HuH-7 (cell line): ENCODE data around the gene IL22RA1.
A peak's percentile ranks its signal among the peaks of the same experiment; 100 is the strongest.

Source experiments
- DNase-seq: peaks from one replicate; pipeline ENCODE4 v3.0.0; 2011; ENCODE audit warnings: low spot score

IL22RA1 gene

DNA sequence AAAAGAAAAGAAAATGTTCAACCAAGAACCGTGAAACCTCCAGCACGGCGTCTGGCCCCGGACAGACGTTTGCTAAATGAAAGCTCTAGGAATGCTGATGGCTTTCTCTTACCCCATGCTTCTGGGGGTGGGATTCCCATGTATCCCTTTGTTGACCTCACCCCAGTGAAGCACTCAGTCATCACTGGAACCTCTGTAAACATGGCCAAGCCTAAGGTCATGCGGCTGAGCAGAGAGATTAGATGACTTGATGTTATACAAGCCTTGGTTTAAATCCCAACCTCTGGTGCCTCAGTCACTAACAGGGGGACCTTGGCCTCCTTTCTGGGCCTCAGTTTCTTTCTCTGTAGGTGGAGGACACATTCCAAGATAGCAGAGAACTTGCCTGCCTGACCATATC is 28.2 kb downstream of the IL22RA1 start:
- no peak for DNase-seq

DNA sequence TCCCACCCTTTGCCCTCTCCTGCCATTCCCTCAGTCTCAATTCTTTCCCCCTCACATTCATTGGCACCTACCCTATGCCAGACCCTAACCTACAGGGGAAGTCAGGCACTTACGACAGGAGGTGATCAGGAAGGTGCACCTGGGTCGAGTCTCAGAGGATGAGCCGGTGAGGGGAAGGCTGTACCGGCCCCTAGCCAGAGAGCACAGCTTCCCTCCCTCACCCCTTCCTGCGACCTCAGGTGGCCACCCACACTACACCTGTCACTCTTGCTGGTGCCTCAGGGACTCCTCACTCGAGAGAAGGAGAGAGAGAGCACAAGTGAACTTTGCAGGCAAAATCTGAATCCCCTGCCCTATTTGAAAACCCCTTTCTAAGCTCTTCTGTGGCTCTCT is 29.3 kb downstream of the IL22RA1 start:
- DNase-seq = no peak

DNA sequence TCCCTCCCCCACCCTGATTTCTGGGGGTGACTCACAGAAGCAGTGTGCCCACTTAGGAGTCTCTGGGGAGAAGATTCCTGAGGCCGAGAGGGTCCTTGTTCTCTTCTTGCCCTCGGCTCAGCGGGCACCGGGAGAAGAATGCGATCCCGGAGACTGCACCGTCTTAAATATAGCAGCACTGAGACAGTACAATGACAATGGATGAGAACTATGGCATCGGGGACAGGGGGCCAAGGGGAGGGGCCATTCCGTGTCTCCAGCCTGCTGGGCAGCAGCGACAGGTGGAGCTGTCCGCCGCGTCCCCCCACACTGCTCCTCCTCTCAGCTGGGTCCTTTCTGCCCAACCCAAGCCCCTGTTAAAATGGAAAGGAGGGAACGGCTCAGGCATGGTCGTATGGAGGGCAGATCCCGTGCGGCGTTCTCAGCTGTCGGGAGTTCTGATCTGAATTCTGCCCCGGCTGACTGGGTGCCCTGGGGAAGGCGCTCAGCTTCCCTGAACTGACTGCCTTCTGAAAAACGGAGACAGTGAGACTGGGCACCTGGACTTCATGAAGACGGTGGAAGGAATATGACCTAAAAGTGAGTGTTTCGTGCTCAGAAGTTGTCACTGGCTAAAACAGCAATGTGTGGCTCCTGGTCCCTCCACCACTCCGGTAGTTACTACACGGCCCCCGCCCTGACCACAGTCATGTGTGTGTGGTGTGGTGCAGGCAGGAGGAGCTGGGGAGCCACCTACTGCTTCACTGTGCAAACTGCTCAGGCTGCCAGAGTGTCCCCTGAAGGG is 30.8 kb downstream of the IL22RA1 start, which contains the start of gene MYOM3:
TSS of gene MYOM3 (minus strand) at position 140 of the 784 bp plus-strand sequence. CDS start 3,499 bp downstream, outside the sequence.
- DNase-seq = peak; percentile 75

DNA sequence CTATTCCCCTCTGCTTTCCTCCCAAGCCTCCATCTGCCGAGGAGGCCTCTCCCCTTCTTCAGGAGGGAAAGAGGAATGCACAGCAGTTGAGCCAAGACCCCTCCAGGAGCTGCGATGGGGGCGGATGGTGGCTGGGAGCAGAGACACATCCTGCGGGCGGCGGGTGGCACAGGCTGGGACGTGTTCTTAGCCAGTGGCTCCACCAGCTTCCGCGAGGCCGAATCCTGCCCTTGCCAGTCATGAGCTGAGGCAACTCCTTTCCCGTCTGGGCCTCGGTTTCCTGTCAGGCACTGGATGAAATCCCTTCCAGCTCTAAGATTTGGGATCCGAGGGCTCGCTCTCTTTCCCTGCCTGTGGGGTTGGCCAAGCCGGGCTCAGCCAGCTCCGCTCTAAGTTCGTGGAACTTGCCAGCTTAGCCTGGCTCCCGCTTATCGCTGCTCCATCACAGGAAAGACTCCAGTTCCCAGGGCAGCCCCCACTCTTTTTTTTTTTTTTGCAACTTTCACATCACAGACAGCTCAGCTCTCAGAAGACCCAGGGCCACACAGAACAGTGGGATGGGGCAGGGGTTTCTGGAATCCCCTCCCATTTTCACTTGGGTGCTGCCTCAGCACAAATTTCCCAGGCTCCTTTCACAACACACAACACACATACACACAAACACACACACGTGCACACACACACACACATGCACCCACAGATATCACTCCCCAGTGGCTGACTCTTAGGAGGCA is 31.5 kb downstream of the IL22RA1 start:
- DNase-seq = no peak

DNA sequence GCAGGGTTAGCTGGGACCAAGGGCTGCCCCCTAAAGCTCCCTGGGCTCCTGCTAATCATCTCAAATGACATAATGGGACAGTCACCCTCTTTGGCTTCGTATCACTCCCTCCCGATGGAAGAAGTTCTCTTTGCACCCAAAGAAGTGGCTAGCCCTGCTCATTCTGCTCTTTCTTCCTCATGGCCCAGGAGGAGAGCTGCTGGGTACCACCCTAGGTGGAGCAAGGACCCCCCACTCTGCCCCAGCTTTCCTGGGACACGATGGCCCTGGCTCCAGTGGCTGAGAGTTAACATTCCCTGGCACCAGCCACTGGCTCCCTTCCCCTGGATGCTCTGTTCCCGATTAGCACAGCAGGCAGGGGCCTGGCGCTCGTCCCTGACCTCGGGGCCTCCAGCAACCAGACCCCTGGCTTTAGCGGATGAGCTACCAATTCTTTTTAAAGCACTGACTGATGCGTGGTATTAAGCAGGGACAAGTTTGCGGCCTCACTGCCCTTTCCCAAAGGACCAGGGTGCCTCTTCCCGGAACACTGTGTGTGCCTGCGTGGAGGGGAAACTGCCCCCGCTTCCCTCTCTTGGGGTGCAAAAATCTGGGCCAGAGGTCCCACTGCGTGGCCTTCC is 32.2 kb downstream of the IL22RA1 start:
- DNase-seq = no peak

DNA sequence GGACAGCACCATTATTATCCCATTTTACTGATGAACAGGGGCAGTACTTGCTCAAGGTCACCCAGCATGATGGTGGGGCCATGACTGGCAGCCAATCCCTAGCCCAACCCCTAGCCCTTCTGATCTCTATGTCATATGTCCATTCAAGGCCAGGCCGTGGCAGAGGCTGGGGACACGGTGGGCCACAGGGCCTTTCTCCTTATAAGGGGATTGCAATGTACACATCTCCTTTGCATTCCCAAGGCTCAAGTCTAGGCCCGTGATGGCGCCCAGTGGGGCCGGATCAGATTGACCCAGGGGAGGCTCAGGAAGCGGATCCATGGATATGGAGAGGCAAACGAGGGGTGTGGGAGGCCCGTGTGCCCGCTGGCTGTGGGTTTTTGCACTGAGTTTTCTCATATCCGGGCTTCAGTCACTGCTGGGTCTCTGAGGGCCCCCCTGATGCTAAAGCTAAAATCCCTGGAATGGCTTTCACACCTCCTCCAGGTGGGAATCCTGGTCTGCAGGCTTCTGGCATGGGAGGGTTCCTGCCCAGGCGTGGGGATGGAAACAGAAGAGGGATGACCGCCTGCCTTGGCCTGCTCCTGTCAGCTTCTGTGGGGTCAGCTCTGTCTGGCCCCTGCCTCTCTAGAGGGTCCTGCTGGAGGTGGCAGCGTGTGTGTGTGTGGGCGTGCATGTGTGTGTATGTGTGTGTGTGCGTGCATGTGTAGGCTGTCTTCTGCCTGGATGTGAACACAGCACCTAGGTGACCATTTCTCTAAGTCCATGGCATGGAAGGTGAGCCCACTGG is 33.1 kb downstream of the IL22RA1 start:
- no peak for DNase-seq

DNA sequence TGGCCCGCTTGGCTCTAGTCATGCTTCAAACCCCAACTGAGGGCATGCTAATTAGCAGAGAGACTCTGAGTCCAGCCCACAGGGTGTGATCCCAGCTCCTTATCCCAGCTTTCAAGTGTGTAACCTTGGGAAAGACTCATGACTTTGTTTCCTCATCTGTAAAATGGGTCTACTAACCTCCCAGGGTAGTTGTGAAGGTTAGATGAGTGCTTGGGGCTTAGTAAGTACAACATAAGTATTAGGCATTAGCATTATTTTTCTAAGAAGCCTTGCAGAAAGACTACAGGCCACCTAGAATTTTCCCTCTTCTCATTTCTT is 33.8 kb downstream of the IL22RA1 start:
- no peak for DNase-seq

DNA sequence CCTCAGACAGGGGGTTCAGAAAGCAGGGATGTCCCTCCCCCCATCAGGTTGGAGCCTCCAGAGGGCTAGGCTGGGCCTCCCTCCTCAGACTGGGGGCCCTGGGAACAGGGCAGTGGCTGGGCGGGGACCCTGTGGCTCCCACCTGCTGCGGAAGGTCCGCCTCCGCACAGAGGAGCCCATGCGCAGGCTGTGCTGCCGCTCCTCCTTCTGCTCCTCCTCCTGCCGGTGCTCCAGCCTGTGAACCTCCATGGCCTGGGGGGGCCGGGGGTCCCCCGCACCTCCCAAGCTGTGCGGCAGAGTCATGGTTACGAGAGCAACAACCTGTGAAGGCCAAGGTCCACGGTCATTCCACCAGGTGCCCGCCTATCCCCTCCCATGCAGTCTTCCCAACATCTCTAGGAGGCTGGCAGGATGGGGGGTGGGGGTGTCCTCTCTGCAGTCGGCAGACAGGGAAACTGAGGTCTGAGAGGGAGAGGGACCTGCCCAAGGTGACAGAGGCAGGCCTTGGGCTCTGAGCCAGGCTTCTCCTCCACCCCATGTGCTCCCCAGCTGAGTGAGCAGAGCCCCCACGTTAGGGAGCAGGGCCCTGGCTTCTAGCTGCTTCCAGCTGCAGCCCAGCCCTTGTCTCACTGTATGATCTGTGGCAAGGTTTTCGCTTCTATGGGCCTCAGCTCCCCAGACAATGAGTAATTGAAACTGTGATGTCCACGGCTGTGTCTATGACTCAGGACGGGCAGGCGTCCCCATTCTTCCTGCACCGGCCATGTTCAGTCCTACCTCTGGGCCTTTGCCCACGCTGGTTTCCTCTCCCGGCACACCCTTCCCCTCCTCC is 34.4 kb downstream of the IL22RA1 start:
- DNase-seq = no peak

DNA sequence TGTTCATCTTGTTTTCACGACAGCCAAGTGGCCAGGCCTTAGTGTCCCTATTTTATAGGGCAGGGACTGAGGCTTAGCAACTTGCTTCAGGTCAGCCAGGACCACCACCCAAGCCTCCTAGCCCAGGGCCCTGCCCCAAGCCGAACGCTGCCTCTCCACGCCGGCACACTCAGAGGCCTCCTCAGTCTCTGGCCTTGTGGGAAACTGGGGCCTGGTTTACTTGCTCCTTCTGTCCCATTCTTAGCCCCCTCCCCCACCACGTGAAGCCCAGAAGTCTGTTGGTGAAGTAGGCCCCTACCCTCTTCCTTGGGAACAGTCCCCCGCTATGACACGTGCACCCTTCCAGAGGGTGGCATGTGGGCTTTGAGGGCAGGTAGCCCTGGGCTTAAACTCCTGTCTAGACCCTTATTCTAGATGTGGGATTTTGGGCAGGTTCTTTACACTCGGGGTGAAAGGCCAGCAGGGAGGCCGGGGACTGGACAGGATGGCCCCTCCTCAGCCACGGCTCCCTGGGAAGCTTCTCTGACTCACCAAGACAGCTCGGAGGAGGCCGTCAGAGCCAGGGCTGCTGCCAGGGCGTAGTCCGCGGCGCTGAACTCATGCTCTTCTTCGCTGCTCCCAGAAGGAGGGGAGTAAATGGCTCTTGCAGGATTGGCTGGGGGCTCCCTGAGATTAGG is 35.3 kb downstream of the IL22RA1 start:
- DNase-seq = no peak

DNA sequence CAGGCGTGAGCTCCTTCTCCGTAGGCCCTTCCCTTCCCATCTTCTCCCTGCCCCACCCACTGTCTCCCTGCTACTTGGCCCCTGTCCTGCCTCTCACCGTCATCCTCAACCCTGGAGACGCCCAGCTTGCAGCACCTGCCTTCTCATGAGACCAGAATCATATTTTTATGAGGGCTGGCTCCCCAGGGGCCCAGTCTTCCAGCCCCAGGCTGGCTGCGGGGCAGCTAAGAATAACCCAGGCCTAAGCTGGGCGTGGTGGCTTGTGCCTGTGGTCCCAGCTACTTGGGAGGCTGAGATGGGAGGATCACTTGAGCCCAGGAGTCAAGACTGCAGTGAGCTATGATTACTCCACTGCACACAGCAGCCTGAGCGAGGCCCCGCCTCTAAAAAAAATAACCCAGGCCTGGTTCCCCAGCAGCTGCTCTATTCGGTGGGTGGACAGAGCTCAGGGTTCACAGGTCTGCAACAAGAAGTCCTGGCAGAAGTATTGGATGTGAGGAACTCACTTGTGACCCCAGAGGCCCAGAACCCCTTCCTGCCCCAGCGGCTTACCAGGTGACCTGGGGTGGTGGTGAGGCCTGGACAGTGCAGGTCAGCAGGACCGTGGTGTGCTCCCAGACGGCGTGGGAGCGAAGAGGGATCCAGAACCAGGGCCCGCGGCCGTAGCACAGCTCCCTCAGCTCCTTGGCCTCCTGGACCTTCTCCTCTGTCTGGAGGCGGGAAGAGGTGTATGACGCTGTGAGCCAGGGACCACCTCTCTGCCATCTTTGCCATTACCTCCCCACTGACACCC is 37.4 kb downstream of the IL22RA1 start:
- no peak for DNase-seq

DNA sequence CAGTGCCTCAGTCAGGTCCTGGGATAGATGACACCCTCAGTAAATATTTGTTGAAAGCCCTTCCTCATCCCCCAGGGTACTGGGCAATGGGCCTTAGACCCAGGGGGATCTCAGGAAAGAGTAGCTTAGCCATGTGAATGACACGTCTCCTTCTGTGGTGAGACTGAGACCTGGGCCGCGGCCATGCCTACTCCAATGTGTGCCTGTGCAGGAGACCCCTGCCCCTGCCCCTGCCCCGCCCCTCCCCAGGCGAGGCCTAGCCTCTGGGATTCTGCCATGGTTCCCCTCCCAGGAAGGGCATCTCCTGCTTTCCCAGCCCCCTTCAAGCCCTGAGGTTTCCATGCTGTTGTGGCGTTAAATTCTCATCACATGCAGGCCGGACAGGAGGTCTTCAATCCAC is 38.1 kb downstream of the IL22RA1 start:
- DNase-seq = no peak

DNA sequence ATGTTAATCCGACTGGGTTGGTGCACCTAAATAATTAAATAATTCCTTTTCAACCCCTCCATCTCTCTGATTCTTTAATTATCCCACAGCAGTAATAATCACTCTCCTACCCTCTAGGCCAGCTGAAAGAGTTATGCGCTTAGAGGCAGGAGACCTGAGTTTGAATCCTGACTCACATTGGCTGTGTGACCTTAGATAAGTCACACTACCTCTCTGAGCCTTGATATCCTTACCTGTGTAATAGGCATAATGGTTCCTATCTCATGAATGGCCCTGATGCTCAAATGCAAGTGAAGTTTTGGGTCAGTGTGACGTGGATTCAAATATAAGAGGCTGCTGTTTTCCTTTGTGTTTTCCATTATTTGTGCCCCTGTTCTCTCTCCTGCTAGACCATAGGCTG is 39.1 kb downstream of the IL22RA1 start:
- DNase-seq = no peak

DNA sequence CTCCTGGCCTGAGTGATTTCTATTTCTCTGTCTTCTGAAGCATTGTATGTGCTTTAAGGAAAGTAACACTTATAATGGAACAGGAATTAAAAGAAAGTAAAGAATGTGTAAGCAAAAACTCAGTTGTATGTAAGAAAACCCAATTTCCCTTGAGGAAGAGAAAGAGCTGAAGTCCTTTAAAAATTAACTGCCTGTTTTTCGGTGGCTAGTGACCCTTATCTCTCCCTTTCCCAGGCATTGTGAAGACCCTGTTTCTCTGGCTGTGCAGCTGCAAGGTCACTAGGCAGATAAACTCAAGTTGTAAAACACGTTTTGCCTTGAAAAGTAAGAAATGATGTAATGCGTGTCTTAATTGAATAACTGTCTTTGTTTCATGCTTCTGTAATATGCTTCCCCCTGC is 39.5 kb downstream of the IL22RA1 start:
- no peak for DNase-seq

DNA sequence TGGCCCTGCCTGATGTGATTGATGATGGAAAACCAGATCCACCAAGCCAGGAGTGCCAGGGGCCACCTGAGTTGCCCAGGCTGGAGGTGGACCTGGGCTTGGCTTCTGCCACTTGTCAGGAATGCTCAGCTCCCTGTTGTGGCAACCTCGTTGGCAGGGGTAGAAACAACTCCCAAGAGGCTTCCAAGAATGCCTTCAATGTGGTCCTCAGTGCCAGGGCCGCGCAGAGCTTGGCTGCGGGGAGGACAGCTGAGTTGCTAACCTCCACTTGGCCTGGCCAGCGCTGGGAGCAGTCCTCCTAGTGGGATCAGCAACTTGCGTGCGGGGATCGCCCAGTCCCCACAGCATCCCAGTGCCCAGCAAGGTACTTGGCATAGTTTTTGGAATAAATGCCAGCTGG is 40.0 kb downstream of the IL22RA1 start:
- no peak for DNase-seq

DNA sequence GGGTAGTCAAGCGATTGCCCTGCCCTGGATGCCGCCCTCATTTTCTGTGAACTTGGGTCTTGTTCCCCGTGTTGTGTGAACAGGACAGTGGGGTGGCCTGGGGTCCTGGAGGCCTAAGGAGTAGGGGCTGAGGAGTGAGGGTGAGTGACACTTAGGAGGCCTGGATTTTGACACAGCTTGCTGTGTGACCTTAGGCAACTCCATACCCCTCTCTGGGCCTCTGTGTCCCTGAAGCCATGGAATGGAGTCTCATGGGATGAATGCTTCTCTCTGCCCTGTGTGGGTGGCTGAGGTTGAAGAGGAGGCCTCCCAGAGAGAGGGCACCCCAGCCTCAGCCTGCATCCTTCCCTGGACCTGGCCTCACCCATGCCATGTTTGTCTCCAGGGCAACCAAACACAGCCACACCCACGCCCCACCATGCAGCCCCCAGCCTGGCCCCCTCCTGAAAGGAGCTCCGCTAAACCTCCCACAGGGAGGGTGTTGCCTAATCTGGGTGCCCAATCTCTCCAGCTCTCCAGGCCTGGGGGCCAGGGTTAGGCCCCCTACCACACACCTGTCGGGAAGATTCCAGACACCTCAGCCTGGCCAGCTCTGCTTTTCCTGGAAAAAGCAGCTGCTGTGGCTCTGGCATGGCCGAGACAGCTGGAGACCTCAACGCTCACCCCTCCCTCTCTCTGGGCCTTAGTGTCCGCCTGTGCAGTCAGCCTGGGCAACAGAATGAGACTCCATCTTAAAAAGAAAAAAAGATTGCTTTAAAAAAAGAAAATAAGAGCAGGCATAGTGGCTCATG is 40.9 kb downstream of the IL22RA1 start:
- no peak for DNase-seq

DNA sequence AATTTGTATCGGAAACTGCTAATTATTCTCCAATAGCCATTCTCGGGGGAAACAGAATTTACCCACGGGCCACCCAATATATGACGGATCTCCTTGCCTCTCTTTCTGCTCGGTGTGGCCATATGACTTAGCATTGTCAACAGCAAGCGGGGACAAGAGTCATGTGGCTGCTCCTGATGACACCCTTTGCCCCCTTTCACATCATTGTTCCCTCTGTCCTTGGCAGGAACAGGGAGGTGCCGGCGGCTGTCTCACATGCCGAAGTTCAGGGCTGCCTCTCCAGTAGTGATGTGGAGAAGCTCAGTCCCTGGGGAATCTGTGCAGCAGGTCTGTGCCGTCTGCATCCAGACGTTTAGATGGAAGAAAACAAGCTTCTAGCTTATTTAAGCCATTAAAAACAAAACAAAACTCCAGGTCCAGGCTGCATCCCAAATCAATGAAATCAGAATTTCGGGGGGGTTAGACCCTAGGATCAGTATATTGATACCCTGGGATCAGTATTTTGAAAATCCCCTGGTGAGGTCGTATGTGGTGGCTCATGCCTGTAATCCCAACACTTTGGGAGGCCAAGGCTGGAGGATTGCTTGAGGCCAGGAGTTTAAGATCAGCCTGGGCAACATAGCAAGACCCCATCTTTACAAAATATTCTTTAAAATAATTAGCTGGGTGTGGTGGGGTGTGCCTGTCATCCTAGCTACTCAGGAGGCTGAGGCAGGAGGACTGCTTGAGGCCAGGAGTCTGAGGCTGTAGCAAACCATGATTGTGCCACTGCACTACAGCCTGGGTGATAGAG is 41.8 kb downstream of the IL22RA1 start:
- DNase-seq = no peak

DNA sequence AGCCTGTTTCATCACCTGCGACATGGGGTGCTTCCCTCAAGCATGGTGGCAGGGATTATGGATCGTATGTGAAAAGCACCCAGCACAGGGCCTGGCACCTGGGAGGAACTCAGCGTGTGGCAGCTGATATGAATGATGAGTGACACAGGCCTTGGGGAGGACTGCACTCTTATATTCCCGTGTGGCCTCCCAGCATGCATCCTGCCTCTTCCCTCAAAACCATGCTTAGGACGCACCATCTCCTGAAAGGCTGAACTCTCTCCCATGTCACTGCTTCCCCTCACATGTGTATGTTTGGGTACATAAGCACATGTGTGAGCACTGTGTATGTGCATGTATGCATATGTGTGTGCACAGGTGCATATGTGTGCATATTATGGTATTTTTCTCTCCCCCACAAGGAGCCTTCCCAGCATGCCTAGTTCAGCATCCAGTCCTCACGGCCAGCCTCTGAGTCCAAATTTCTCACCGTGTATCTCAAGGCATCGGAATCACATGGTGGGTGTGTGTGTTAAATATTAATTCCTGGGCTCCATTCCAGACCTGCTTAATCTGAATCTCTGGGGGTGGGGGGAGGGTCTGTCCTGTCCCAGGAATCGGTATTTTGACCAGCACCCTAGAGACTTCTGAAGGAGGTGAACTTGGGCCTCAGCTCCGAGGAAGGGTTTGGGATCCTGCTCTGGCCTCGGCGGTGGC is 43.8 kb downstream of the IL22RA1 start:
- no peak for DNase-seq

DNA sequence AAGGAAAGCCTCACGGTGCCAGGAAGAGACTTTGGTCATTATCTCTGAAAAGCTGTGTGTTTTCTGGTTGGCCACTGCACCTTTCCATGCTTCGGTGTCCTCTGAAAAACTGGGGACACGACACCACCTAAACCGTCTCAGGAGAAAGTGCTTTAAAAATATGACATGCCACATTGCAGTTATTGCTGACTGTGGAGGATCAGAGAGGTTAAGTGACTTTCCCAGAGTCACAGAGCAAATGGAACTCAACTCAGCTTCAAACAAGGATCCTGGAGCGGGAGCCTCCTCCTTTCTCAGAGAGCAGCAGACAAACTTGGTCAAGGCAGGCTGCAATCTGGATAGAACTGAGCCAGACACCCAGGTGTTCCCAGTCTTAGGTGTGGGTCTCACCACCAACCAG is 44.8 kb downstream of the IL22RA1 start:
- DNase-seq = no peak
